KMS-11 (cell line): ENCODE measurements around the gene OR8D4.

Source experiments
- H2AFZ ChIP-seq: fragments of 200-600 bp; sonication (generic); 2 replicates; pipeline ENCODE4 v1.6.1; 2016; ENCODE audit warnings: antibody characterized with exemption, mixed run types, low read depth
- H3K27ac ChIP-seq: fragments of 200-600 bp; sonication (generic); 2 replicates; pipeline ENCODE4 v1.6.1; 2016; ENCODE audit warnings: mild to moderate bottlenecking, mixed run types
- H3K27me3 ChIP-seq: fragments of 200-600 bp; sonication (generic); 2 replicates; pipeline ENCODE4 v1.6.1; 2017; ENCODE audit warnings: mild to moderate bottlenecking, low read depth, mixed run types, moderate library complexity; ENCODE audit not compliant: insufficient read depth
- H3K36me3 ChIP-seq: fragments of 200-600 bp; sonication (generic); 2 replicates; pipeline ENCODE4 v1.6.1; 2017; ENCODE audit warnings: mild to moderate bottlenecking, mixed run types; ENCODE audit not compliant: insufficient read depth
- H3K4me1 ChIP-seq: fragments of 200-600 bp; sonication (generic); 2 replicates; pipeline ENCODE4 v1.6.1; 2016; ENCODE audit warnings: mild to moderate bottlenecking, low read depth, mixed run types; ENCODE audit not compliant: poor library complexity, severe bottlenecking
- H3K4me2 ChIP-seq: fragments of 200-600 bp; sonication (generic); 2 replicates; pipeline ENCODE4 v1.7.0; 2016; ENCODE audit warnings: mild to moderate bottlenecking, mixed run types
- H3K4me3 ChIP-seq: fragments of 200-600 bp; sonication (generic); IDR thresholded peaks from 2 replicates; pipeline ENCODE4 v1.6.1; 2017; ENCODE audit warnings: low read depth, low read length, mixed read lengths; ENCODE audit not compliant: insufficient read depth
- H3K79me2 ChIP-seq: fragments of 200-600 bp; sonication (generic); 2 replicates; pipeline ENCODE4 v1.6.1; 2016; ENCODE audit warnings: low read depth, mixed run types; ENCODE audit not compliant: insufficient read depth
- H3K9ac ChIP-seq: fragments of 200-600 bp; sonication (generic); 2 replicates; pipeline ENCODE4 v1.6.1; 2016; ENCODE audit warnings: mild to moderate bottlenecking, mixed run types
- H4K20me1 ChIP-seq: fragments of 200-600 bp; sonication (generic); 2 replicates; pipeline ENCODE4 v1.6.1; 2016; ENCODE audit warnings: mild to moderate bottlenecking, mixed run types; ENCODE audit not compliant: insufficient read depth
- CTCF ChIP-seq: fragments of 200-600 bp; sonication (generic); conservative IDR thresholded peaks from 2 replicates; pipeline ENCODE4 v1.6.1; 2017; ENCODE audit warnings: low read depth, mild to moderate bottlenecking, antibody characterized with exemption, low read length, moderate library complexity, mixed read lengths

The OR8D4 gene

GRCh38 chr11:123892031-123892430 lies 9.9 kb upstream of the OR8D4 start:
- H3K79me2 ChIP-seq = no peaks in the 10 kb centered on the region
- H2AFZ ChIP-seq = no peak overlapping the region
- no peaks in the 10 kb centered on the region for H4K20me1 ChIP-seq
- no peaks in the 10 kb centered on the region for H3K4me1 ChIP-seq
- no peak overlapping the region for H3K9ac ChIP-seq
- H3K36me3 ChIP-seq = no peaks in the 10 kb centered on the region
- H3K27ac ChIP-seq = no peak overlapping the region
- no peak for TF ChIP-seq CTCF
- no peak overlapping the region for H3K4me2 ChIP-seq
- no peak overlapping the region for H3K4me3 ChIP-seq
- no peaks in the 10 kb centered on the region for H3K27me3 ChIP-seq

- H3K4me1 ChIP-seq = peaks cover 10% of the 10 kb centered on the region
- no peak overlapping the region for H3K4me3 ChIP-seq
- no peak for TF ChIP-seq CTCF
- H3K9ac ChIP-seq = no peak overlapping the region
- no peaks in the 10 kb centered on the region for H3K79me2 ChIP-seq
- no peaks in the 10 kb centered on the region for H3K36me3 ChIP-seq
- H3K27ac ChIP-seq = no peak overlapping the region
- H2AFZ ChIP-seq = no peak overlapping the region
- no peaks in the 10 kb centered on the region for H3K27me3 ChIP-seq
- no peak overlapping the region for H3K4me2 ChIP-seq
- no peaks in the 10 kb centered on the region for H4K20me1 ChIP-seq
Measured at GRCh38 chr11:123899792-123900191, 2.2 kb upstream of the OR8D4 start.

GRCh38 chr11:123903932-123904331 lies 2.0 kb downstream of the OR8D4 start:
- Histone ChIP-seq H3K79me2 (no peaks in the 10 kb centered on the region), H3K36me3 (no peaks in the 10 kb centered on the region), H3K27ac (no peak overlapping the region), H4K20me1 (no peaks in the 10 kb centered on the region), H3K9ac (no peak overlapping the region), H3K4me3 (no peak overlapping the region), H2AFZ (no peak overlapping the region), H3K27me3 (no peaks in the 10 kb centered on the region), H3K4me1 (peaks cover 10% of the 10 kb centered on the region), H3K4me2 (no peak overlapping the region)
- TF ChIP-seq CTCF = no peak

GRCh38 chr11:123904932-123905331 lies 3.0 kb downstream of the OR8D4 start:
- Histone ChIP-seq H3K9ac (no peak overlapping the region), H3K27me3 (no peaks in the 10 kb centered on the region)
- TF ChIP-seq CTCF = no peak

More at GRCh38 chr11:123904932-123905331, 3.0 kb downstream of the OR8D4 start:
- Histone ChIP-seq H2AFZ (no peak overlapping the region), H4K20me1 (no peaks in the 10 kb centered on the region), H3K4me2 (no peak overlapping the region), H3K79me2 (no peaks in the 10 kb centered on the region), H3K36me3 (no peaks in the 10 kb centered on the region), H3K4me3 (no peak overlapping the region), H3K4me1 (peaks cover 10% of the 10 kb centered on the region), H3K27ac (no peak overlapping the region)
